ENCODE measurements around the gene APOL2.
A peak's percentile ranks its signal among the peaks of the same experiment; 100 is the strongest.
"Not testable (repeated sequence)": the region's sequence is repeated elsewhere in the genome, so short reads cannot be mapped to it uniquely, and the experiment has no call there.

APOL2 gene

DNA sequence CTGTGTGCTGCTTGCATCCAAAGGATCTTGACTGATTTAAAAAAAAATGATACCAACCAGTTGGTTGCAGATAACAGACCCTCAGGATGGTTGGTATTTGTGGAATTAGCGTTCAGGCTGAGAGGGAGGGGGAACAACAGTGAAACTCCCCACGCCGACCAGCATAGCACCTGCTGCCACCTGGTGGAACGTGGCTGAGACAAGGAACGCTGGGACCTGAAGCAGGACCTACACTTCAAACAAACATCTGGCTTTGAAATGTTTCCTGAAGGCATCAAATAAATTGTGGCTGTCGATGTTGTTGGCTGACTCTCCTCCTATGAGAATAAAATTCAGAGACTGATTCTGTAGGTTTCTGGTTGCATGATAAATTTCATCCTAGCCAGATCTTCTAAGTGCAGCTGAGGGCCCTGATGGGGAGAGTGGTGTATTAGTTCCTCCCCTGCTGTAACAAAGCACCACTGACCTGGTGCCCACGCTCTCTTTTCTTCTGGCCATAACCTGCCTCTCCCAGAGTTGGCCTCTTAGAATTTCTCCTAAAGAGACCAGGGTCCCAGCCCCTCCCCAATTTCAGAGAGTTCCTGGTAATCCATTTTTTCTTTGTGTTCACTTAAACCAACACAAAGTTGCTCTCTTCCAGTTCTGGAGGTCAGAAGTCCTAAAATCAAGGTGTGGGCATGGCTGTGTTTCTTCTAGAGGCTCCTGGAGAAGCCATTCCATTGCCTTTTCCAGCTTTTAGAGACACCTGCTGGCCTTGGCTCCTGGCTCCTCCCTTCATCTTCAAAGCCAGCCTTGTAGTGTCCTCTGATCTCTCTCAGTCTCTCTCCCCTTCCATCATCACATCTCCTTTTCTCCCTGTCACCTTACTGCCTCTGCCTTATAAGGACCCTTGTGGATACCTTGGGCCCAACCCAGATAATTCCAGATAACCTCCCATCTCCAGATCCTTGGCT, 17.3 kb downstream of the APOL2 start:
- DNase-seq (ENCODE audit: low read depth in 2 of 2) = peak in 1 of 2 donors; percentile 27

DNA sequence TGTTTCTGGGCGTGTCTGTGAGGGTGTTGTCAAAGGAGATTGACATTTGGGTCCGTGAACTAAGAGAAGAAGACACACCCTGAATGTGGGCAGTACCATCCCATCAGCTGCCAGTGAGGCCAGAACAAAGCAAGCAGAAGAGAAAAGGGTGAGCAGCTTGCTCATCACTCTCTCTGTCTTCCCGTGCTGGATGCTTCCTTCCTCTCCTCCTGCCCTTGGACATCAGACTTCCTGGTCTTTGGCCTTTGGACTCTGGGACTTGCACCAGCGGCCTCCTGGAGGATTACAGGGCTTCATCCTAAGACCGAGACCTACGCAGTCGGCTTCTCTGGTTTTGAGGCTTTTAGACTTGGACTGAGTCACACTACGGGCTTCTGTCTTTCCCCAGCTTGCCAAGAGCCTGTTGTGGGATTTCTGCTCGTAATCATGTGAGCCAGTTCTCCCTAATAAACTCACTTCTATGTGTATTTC, 18.8 kb downstream of the APOL2 start:
- DNase-seq (ENCODE audit: low read depth in 2 of 2) = no peak

DNA sequence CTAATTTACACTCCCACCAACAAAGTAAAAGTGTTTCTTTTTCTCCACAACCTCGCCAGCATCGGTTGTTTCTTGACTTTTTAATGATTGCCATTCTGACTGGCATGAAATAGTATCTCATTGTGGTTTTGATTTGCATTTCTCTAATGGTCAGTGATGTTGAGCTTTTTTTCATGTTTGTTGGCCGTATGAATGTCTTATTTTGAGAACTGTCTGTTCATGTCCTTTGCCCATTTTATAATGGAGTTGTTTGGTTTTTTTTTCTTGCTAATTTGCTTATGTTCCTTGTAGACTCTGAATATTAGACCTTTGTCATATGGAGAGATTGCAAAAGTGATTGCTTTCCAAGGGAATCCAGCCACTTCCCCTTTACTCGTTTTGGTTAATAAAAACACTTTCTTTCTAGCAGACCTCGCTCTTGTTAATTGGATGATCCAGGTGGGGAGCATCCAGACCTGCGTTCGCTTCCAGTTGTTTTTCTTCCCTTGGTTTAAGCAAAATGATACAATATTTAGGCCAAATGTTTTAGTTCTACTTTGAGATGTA, 20.6 kb downstream of the APOL2 start:
- DNase-seq (ENCODE audit: low read depth in 2 of 2) = no peak

- DNase-seq (ENCODE audit: low read depth in 2 of 2) = no peak
Observed at GRCh38 chr22:36215981-36216380, 23.3 kb downstream of the APOL2 start.

- DNase-seq (ENCODE audit: low read depth in 2 of 2) = no peak
Observed at GRCh38 chr22:36213586-36213985, 25.7 kb downstream of the APOL2 start.

DNA sequence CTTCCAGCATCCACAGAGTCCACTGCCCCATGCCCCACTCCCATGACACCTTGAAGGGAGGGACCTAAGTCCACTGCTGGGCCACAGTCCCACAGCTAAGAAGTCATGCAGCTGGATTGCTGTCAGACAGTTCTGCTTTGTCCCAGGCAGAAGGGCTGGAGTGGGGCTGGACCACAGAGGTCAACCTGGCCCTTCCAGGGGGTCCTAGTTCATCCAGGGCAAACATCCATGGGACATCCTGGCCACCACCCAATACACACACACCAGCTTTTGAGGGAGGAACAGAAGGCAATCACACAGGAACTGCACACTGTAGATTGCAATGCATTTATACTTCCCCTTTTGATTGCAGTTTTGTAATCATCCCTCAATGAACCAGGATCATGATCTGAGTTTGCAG, 26.4 kb downstream of the APOL2 start:
- DNase-seq (ENCODE audit: low read depth in 2 of 2) = no peak

DNA sequence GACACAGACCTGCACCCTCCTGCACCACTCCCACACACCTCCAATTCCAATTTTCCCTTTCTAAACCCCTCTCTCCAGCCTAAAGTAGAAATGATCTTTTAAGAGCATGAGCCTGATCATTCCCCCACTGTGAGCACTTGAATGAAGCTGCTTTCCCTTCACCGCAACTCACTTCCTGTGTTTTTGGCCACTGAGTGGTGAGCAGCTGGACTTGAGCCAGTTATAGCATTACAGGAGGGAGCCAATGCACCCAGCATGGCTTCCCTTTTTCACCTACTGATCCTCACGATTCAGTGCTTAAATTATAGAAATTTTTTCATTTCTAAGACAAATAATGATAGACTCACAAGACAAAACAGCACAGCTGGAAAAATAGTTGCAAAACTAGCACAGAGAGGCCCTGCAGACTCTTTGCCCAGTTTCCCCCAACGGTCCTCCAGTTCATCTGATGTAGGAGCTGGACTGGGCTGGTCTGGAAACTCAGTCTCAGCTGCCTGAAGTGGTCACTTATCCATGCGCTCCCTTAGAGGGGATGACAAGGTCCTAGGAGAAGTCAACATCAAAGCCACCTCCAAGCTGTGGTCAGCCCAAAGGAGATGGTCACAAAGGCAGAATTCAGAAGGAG, 28.0 kb downstream of the APOL2 start:
- no peak for DNase-seq (ENCODE audit: low read depth in 2 of 2)

GRCh38 chr22:36210224-36210623, 29.1 kb downstream of the APOL2 start:
- DNase-seq (ENCODE audit: low read depth in 2 of 2) = no peak

GRCh38 chr22:36209488-36209908, 29.8 kb downstream of the APOL2 start:
- DNase-seq (ENCODE audit: low read depth in 2 of 2) = not testable (repeated sequence)

DNA sequence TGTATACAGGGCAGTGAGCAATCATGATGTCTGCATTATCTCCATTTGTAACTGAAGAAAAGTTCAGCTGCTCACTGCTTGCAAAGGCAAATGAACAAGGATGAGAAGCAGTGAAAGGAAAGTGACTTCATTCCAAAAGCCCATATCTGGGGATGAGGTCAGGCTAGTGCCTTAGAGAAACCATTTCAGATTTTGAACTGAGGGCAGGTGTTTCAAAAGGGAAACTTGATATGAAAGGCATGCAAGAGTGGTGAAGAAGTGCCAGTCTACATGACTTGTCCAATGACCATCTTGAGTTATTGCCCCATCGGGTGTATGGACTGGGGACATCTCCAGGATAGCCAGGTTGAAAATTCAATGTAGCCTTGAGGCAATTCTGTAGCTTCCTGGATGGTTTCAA, 30.4 kb downstream of the APOL2 start:
- DNase-seq (ENCODE audit: low read depth in 2 of 2) = no peak

DNA sequence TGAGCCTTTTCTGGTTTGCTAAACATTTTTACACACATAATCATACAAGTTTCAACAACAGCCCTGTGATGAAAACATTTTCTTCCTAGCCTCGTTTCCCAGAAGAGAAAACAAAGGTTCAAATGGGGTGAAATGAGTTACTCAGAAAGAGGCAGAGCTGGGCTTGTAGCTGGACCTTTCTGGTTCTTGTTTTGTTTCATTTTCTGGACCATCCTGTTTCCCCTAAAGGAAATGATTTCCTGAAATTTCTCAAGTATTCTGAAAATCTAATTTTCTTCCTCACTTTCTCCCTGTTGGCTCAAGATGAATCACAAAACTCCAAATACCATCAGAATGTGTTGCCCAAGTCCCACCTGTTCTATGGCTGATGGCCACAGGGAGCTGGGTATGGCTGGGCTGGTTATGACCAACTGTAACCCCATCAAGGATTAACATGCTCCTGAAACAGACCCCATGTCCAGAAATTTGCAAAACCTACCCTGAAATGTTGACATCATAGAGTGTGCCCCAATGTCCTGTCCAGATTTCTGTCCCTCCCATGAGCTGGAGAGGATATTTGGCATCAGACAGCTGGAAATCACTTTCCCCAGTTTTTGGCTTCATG, 31.1 kb downstream of the APOL2 start:
- no peak for DNase-seq (ENCODE audit: low read depth in 2 of 2)

DNA sequence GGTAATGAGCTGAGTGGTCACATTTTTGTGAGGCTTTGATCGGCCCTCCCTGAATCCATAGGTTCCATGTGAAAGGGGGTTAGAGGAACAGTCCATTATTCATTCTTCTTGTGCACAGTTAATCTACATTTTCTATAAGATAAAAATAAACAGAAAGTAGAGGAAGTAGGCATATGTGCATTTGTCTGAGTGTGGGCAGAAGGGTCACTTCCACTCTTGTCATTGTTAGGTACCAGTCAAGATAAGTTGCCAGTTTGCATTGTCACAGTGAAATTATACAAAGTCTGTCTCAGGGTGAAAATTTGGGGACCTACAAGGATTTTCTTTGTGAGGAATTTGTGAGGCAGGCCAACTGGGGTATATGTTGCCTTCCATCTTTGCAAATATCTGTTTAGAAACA, 33.1 kb downstream of the APOL2 start:
- no peak for DNase-seq (ENCODE audit: low read depth in 2 of 2)

GRCh38 chr22:36205573-36205972, 33.8 kb downstream of the APOL2 start:
- not testable (repeated sequence) for DNase-seq (ENCODE audit: low read depth in 2 of 2)

- no peak for DNase-seq (ENCODE audit: low read depth in 2 of 2)
Observed at GRCh38 chr22:36204632-36205015, 34.7 kb downstream of the APOL2 start.

GRCh38 chr22:36204001-36204631, 35.2 kb downstream of the APOL2 start:
- no peak for DNase-seq (ENCODE audit: low read depth in 2 of 2)

DNA sequence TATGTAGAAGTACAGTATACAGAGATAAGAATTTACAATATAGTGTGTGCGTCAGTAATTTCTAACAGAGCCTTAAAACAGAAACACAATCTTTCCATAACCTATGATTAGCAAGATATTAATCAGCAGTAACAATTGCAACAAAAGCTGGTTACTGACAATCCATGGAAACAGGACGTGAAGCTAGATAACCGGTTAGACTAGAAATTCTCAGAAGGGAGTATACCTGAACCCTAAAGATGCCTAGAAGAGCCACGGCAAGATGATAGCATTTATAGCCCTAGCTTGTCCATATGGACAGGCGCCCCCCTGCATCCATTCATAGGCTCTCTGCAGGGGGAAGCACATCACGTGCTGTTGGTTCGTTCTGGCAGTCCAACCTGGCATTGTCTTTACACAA, 35.9 kb downstream of the APOL2 start:
- not testable (repeated sequence) for DNase-seq (ENCODE audit: low read depth in 2 of 2)

- not testable (repeated sequence) for DNase-seq (ENCODE audit: low read depth in 2 of 2)
Observed at GRCh38 chr22:36202906-36203305, 36.4 kb downstream of the APOL2 start.

DNA sequence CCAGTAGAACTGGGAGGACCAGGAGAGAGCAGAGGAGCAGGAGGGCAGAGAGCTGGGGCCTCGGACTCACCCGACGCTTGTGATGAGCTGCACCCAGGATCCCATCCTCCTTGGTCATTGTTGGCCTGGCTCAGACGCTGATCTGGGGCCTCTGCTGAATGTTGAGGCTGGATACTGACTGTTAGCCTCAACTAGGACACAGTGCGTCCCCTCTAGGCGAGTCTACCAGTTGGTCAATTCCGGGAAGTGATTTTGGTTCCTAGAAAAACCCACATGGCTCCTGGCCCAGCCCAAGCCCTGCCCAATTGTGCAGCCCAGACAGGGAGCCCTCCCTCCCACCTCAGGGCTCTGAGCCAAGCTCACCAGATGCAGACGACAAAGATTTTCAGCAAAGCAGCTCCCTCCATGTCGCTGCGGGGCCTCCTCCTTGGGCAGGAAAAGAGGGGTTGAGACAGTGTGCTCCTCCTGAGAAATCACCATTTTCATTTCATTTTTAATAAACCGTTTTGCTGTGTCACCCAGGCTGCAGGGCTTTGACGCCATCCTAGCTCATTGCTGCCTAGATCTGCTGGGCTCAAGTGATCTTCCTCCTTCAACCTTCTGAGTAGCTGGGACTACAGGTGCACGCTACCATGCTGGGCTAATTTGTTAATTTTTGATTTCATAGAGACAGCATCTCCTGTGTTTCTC, 37.6 kb downstream of the APOL2 start, which contains the start of gene APOL4:
Gene APOL4 (minus strand): TSS at position 180 of the 690 bp plus-strand sequence. CDS start 75 bp downstream, at position 105.
- no peak for DNase-seq (ENCODE audit: low read depth in 2 of 2)

DNA sequence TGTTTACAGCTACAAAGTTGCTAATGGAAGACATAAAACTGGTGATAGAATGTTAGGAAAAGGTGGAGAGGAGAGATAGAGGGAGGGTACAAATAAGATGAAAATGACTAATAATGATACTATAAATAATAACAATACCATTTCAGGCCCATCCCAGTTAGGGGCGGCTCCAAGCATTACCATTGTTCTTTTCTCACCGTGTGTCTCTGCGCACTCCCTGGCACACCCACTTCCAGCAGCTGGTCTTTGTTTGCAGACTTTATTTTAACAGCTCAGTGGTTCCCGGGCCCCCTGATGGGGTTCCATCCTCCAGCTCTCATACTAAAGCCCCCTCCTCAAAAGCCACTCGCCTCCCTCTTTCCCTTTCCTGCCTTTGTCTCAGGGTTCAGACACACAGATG, 38.3 kb downstream of the APOL2 start:
- DNase-seq (ENCODE audit: low read depth in 2 of 2) = not testable (repeated sequence)

DNA sequence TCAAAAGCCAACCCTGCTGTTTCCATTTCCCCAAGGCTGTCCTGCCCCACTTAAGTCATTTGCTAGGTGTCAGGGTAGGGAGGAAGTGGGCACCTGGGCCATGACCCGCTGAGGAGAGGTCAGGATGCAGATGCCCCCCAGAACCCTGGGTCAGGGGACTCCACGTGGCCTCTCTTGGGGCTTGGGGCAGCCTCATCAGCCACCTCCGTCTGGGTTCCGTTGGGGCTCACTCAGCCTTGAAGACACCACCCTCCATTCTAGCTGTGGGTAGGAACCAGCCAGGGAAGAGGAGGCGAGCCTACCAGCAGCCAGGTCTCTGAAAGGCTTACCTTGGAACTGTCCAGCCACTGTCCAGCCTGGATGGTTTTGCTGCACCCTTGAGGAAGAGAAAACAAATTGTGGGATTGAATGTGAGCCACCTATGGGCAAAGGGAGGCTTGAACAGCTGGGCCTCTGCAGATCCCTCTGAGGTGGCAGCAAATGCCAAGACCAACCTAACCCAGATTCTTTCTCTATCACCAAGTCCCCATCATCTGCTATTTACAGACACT, 40.3 kb downstream of the APOL2 start:
- no peak for DNase-seq (ENCODE audit: low read depth in 2 of 2)

DNA sequence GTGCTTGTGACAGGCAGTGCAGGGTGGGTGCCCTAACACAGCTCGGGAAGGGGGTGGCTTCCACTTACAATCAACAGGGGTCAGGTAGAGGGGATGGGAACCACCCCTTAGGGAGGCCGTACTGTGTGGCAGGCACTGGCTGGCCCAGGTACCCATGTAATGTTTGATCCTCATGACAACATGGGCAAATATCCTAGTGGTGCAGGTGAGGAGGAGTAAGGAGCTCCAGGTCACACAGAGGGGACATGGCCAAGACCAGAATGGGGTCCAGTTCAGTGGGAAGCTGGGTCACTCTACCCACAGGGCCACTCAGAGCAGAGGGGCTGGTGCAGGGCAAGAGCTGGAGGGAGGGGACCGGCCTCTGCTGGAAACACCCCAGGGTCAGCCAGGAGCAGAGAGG, 40.8 kb downstream of the APOL2 start:
- DNase-seq (ENCODE audit: low read depth in 2 of 2) = no peak

All from stimulated activated CD8-positive, alpha-beta memory T cell treated with anti-CD3 and anti-CD28 coated beads, Interleukin-7, amount 100 ng/mL, for 4 hours (primary cell).